OCI-LY7 (cell line): Measurements from ENCODE around the gene NME3. TPM values are rescaled to one million over a fixed set of nuclear protein-coding genes. Genes with fewer than 3 reads are reported as not detected.

Experiments
- BruUV-seq: library from RNA; stranded (reverse); fragments of 400-500 nt; replicated peaks from 2 replicates; lab custom pipeline; 2021; lab: Mats Ljungman, UMichigan
- CTCF ChIA-PET: fragments of 300-600 bp; sonication (Branson Sonifier 250); formaldehyde crosslinking; loops from one replicate; lab custom pipeline; 2022; ENCODE audit warnings: antibody characterized with exemption; ENCODE audit not compliant: unreplicated experiment; lab: Charles Lee
- POLR2A ChIA-PET: fragments of 300-600 bp; sonication (Branson Sonifier 250); formaldehyde crosslinking; loops from one replicate; lab custom pipeline; 2022; ENCODE audit warnings: antibody characterized with exemption; lab: Charles Lee
- DNase-seq: peaks from one replicate; pipeline ENCODE4 v3.0.0-alpha.2; 2015; ENCODE audit warnings: low spot score
- H2AFZ ChIP-seq: fragments of 200-600 bp; sonication (generic), shearing (Covaris generic); 2 replicates; pipeline ENCODE4 v1.6.1; 2014; ENCODE audit warnings: mild to moderate bottlenecking, antibody characterized with exemption, low read length, moderate library complexity
- H3K27ac ChIP-seq: fragments of 200-600 bp; sonication (generic); 2 replicates; pipeline ENCODE4 v1.5.1; 2014; ENCODE audit warnings: mixed run types, low read depth, mild to moderate bottlenecking, moderate library complexity, low read length, inconsistent platforms; ENCODE audit not compliant: poor library complexity, severe bottlenecking
- H3K36me3 ChIP-seq: fragments of 200-600 bp; sonication (generic); 2 replicates; pipeline ENCODE4 v1.6.1; 2014; ENCODE audit warnings: mild to moderate bottlenecking, antibody characterized with exemption, low read length, moderate library complexity, mixed read lengths; ENCODE audit not compliant: insufficient read depth
- H3K4me1 ChIP-seq: fragments of 200-600 bp; sonication (generic); 2 replicates; pipeline ENCODE4 v1.5.1; 2014; ENCODE audit warnings: mild to moderate bottlenecking, low read length; ENCODE audit not compliant: insufficient read depth, poor library complexity, severe bottlenecking
- H3K4me2 ChIP-seq: fragments of 200-600 bp; sonication (generic); 2 replicates; pipeline ENCODE4 v1.6.1; 2014; ENCODE audit warnings: mild to moderate bottlenecking, low read length
- H3K4me3 ChIP-seq: fragments of 200-600 bp; sonication (generic); 2 replicates; pipeline ENCODE4 v1.5.1; 2014; ENCODE audit warnings: mild to moderate bottlenecking, low read depth, low read length; ENCODE audit not compliant: poor library complexity, severe bottlenecking
- H3K79me2 ChIP-seq: fragments of 200-600 bp; sonication (generic); 2 replicates; pipeline ENCODE4 v1.6.1; 2016; ENCODE audit warnings: low read depth, mild to moderate bottlenecking, low read length, moderate library complexity, mixed read lengths; ENCODE audit not compliant: insufficient read depth
- H3K9me2 ChIP-seq: fragments of 200-600 bp; sonication (generic); 2 replicates; pipeline ENCODE4 v1.6.1; 2016; ENCODE audit warnings: mild to moderate bottlenecking, low read length, mixed read lengths; ENCODE audit not compliant: insufficient read depth
- H3K9me3 ChIP-seq: fragments of 200-600 bp; sonication (generic); 2 replicates; pipeline ENCODE4 v1.6.1; 2014; ENCODE audit warnings: mild to moderate bottlenecking, mixed run types, low read length, mixed read lengths
- H4K20me1 ChIP-seq: fragments of 200-600 bp; sonication (generic); 2 replicates; pipeline ENCODE4 v1.6.1; 2014; ENCODE audit warnings: mild to moderate bottlenecking, antibody characterized with exemption, low read length, moderate library complexity, mixed read lengths; ENCODE audit not compliant: insufficient read depth
- EZH2phosphoT487 ChIP-seq: fragments of 200-600 bp; sonication (generic); IDR thresholded peaks from 2 replicates; pipeline ENCODE4 v1.6.1; 2018; ENCODE audit warnings: low read depth, borderline replicate concordance, mild to moderate bottlenecking, mixed run types, antibody characterized with exemption, low read length, moderate library complexity, mixed read lengths
- intact Hi-C: fragments of 100-400 bp; cut with micrococcal nuclease; formaldehyde crosslinking; loops from one replicate; pipeline ENCODE4 v1.10.0; 2022; ENCODE audit not compliant: unreplicated experiment
- total RNA-seq, 2 experiments: library from RNA; depleted of rRNA in 1 of 2; stranded (reverse); fragments of >200 nt in 1 of 2; shearing (Covaris generic) in 1 of 2; gene quantifications; 2 replicates each; pipeline ENCODE4 v1.2.3, GENCODE V29; 2014 to 2022
- TF ChIP-seq, protein P1 (sequence below): fragments of 200-600 bp; sonication (generic); conservative IDR thresholded peaks from 2 replicates; pipeline ENCODE4 v1.5.1; 2014; ENCODE audit warnings: mild to moderate bottlenecking, antibody characterized with exemption, low read length, moderate library complexity, mixed read lengths

The NME3 gene
- total RNA-seq, 2 experiments from 2014 or later, result 34.8 to 54.5 TPM

DNA sequence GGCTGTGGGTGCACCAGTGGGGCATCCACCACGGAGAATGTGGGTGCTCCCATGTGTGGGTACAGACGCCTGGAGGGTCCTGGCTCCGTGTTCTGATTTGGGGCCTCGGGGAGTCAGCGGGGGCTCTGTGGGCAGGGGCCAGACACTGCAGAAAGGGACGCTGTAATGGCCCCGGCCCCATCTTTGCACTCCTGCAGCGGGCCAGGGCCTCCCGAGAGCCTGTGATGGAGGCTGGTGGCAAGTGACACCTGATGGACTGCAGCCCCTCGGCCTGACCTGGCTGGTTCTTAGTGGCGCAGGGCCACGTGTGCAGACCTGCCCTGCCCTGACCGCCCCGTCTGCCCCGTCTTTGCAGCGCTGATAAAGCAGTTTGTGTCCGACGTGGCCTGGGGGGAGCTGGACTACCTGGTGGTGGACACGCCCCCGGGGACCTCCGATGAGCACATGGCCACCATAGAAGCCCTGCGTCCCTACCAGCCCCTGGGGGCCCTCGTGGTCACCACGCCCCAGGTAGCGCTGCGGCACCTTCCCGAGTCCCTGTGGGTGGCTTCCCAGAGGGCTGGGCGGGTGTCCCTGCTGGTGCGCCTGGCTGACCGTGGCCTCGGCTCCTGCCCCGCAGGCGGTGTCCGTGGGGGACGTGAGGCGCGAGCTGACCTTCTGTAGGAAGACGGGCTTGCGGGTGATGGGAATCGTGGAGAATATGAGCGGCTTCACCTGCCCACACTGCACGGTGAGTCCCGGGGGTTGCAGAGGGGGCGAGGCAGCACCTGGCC, 16.2 kb upstream of the NME3 start:
- no peak overlapping the region for H3K27ac ChIP-seq
- H3K9me2 ChIP-seq, result no peaks in the 10 kb centered on the region
- no TSS peak for BruUV-seq
- no peak for DNase-seq
- H3K36me3 ChIP-seq, result peaks cover 39% of the 10 kb centered on the region; the same call in 1 of the 2 replicates
- H2AFZ ChIP-seq, result no peak overlapping the region
- TF ChIP-seq EZH2phosphoT487, result no peak
- TF ChIP-seq, protein P1, sequence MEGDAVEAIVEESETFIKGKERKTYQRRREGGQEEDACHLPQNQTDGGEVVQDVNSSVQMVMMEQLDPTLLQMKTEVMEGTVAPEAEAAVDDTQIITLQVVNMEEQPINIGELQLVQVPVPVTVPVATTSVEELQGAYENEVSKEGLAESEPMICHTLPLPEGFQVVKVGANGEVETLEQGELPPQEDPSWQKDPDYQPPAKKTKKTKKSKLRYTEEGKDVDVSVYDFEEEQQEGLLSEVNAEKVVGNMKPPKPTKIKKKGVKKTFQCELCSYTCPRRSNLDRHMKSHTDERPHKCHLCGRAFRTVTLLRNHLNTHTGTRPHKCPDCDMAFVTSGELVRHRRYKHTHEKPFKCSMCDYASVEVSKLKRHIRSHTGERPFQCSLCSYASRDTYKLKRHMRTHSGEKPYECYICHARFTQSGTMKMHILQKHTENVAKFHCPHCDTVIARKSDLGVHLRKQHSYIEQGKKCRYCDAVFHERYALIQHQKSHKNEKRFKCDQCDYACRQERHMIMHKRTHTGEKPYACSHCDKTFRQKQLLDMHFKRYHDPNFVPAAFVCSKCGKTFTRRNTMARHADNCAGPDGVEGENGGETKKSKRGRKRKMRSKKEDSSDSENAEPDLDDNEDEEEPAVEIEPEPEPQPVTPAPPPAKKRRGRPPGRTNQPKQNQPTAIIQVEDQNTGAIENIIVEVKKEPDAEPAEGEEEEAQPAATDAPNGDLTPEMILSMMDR, result no peak
- ChIA-PET POLR2A (no interaction called here), CTCF (no interaction called here)
- no peak overlapping the region for H3K4me2 ChIP-seq
- H3K4me3 ChIP-seq, result no peak overlapping the region
- intact Hi-C loops, result no loop called here
- no peaks in the 10 kb centered on the region; the same call in 1 of the 2 replicates for H4K20me1 ChIP-seq
- H3K9me3 ChIP-seq, result no peaks in the 10 kb centered on the region
- H3K79me2 ChIP-seq, result peaks cover 22% of the 10 kb centered on the region
- H3K4me1 ChIP-seq, result peaks cover 6% of the 10 kb centered on the region

DNA sequence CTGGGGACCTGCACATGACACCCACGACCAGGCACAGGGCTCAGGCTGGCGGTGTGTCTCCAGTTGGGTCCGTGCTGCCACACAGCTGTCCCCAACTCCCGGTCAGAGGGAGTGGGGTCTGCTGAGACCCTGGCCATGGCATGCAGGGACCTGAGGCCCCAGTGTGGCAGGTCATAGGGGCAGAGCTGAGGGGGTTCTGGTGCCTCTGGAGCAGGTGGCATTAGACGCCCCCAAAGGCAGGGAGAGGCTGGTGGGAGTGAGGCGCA, 15.6 kb upstream of the NME3 start:
- H3K9me3 ChIP-seq, result no peaks in the 10 kb centered on the region
- H2AFZ ChIP-seq, result no peak overlapping the region
- ChIA-PET POLR2A (no interaction called here), CTCF (no interaction called here)
- H3K36me3 ChIP-seq, result peaks cover 39% of the 10 kb centered on the region; the same call in 1 of the 2 replicates
- peaks cover 22% of the 10 kb centered on the region for H3K79me2 ChIP-seq
- no peak overlapping the region for H3K27ac ChIP-seq
- H3K4me2 ChIP-seq, result no peak overlapping the region
- TF ChIP-seq, protein P1, result no peak
- TF ChIP-seq EZH2phosphoT487, result no peak
- DNase-seq, result no peak
- intact Hi-C loops, result no loop called here
- H3K9me2 ChIP-seq, result no peaks in the 10 kb centered on the region
- no TSS peak for BruUV-seq
- H3K4me1 ChIP-seq, result peaks cover 6% of the 10 kb centered on the region
- no peaks in the 10 kb centered on the region; the same call in 1 of the 2 replicates for H4K20me1 ChIP-seq
- no peak overlapping the region for H3K4me3 ChIP-seq
